ENCODE data around the gene ZNF366. TPM values are rescaled to one million over a fixed set of nuclear protein-coding genes. Genes with fewer than 3 reads are reported as not detected.

ZNF366 gene
- total RNA-seq, 4 donors from 2014 or later: 1.3 to 14.7 (median 3.0) TPM

DNA sequence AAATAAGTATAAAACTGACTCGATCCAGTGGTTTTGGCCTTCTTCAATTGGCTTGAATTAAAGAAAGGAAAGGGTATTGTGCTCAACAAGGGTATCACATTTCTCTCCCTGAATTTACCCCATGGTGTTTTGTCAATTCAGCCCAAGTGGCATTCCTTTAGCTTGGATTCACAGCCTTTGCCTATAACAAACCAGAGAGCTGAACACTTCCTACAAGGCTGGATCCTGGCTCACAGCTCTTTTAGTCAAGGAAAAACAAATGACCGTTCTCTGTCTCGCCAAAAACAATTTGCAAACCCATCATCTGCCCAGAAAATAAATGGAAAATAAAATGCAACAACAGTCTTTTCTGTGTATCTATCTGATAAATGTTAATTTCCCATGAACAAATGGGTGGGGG, 5.7 kb downstream of the ZNF366 start:
- TF ChIP-seq, protein P1, sequence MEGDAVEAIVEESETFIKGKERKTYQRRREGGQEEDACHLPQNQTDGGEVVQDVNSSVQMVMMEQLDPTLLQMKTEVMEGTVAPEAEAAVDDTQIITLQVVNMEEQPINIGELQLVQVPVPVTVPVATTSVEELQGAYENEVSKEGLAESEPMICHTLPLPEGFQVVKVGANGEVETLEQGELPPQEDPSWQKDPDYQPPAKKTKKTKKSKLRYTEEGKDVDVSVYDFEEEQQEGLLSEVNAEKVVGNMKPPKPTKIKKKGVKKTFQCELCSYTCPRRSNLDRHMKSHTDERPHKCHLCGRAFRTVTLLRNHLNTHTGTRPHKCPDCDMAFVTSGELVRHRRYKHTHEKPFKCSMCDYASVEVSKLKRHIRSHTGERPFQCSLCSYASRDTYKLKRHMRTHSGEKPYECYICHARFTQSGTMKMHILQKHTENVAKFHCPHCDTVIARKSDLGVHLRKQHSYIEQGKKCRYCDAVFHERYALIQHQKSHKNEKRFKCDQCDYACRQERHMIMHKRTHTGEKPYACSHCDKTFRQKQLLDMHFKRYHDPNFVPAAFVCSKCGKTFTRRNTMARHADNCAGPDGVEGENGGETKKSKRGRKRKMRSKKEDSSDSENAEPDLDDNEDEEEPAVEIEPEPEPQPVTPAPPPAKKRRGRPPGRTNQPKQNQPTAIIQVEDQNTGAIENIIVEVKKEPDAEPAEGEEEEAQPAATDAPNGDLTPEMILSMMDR (IDR thresholded peaks at IDR 0.05): no peak
- TF ChIP-seq POLR2A (IDR thresholded peaks at IDR 0.05): no peak
- peak overlapping the region in 2 of 3 donors; percentile 6 to 17 for H3K27ac ChIP-seq
- 70 to 72% methylated on average over 3 of the region's 3 CpGs for WGBS, 2 donors
- no peak overlapping the region for H3K4me3 ChIP-seq (replicated peaks in 1 of 3)
- no peaks in the 10 kb centered on the region for H3K9me3 ChIP-seq
- no peaks in the 10 kb centered on the region for H3K36me3 ChIP-seq
- H3K4me1 ChIP-seq: peaks cover 8 to 21% of the 10 kb centered on the region in 2 donors
- H3K27me3 ChIP-seq: no peaks in the 10 kb centered on the region
- no peak for DNase-seq
- intact Hi-C loops (cut with DNase I): no loop called here

DNA sequence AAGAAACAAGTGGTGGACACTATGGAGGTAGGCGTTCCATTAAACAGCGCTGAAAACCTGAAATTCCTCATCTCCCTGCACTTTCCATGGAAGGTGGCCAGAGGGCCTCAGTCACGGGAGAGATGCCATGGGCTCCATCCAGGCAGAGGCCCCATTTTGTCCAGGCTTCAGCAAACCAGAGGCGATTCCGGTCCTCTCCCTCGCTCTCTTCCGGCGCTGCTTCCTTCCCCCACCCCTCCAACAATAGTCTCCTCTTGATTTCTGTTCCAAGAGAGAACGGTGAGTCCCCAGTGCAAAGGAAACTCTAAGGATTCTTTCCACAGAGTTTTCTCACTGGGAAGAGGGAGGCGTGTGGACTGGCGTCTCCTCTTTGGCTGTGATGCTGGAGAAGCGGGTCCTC, 7.5 kb downstream of the ZNF366 start:
- no peak overlapping the region for H3K4me3 ChIP-seq (replicated peaks in 1 of 3)
- intact Hi-C loops (cut with DNase I): no loop called here
- WGBS, 2 donors: 70 to 79% methylated on average over 12 of the region's 12 CpGs
- H3K4me1 ChIP-seq: peaks cover 4 to 17% of the 10 kb centered on the region in 2 donors
- peak overlapping the region; percentile 27 to 48 (median 31) for H3K27ac ChIP-seq
- no peaks in the 10 kb centered on the region for H3K36me3 ChIP-seq
- no peaks in the 10 kb centered on the region for H3K27me3 ChIP-seq
- no peaks in the 10 kb centered on the region for H3K9me3 ChIP-seq
- peak in 1 of 2 donors; percentile 5 for DNase-seq
- no peak for TF ChIP-seq POLR2A (IDR thresholded peaks at IDR 0.05)
- TF ChIP-seq, protein P1 (IDR thresholded peaks at IDR 0.05): no peak

DNA sequence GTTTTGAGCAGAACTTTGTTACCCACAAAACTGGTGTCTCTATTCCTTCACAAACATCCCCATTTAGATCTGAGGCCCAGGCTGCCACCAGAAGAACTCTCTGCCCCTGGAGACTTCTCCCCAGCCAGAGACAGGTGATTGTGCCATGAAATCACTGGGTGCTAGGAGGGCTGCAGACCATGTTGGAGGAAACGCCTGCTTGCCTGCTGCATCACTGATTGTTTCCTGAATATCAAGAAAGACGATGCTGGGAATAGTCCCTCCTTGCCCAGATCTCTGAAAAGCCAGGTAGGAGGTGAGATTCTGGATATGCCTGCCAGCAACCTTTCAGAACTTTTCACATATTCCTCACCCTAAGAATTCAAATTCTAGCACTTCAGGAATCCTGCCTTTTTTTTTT, 8.1 kb downstream of the ZNF366 start:
- Histone ChIP-seq H3K36me3 (no peaks in the 10 kb centered on the region), H3K27me3 (no peaks in the 10 kb centered on the region), H3K9me3 (no peaks in the 10 kb centered on the region), H3K4me1 (peaks cover 0 to 14% of the 10 kb centered on the region in 2 donors), H3K27ac (no peak overlapping the region), H3K4me3 (replicated peaks in 1 of 3) (no peak overlapping the region)
- TF ChIP-seq, protein P1 (IDR thresholded peaks at IDR 0.05): no peak
- no peak for TF ChIP-seq POLR2A (IDR thresholded peaks at IDR 0.05)
- no peak for DNase-seq
- WGBS, 2 donors: 83 to 88% methylated on average over 2 of the region's 2 CpGs
- intact Hi-C loops (cut with DNase I): no loop called here

DNA sequence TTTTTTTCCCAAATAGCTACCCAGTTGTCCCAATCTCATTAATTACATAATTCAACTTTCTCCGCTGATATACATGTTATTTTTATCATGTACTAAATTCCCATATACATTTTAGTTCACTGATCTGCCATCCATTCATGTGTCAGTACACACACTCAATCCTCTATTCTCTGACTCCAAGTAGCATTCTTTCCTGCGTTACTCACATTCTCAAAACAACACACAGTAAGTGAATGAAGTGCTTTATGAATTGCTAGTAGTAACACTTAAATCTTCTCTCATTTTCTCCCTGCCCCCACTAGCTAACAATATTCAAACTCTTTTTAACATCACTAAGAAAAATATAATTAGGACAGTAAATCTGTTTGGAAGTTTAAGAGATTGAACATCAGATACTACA, 8.9 kb downstream of the ZNF366 start:
- H3K9me3 ChIP-seq: no peaks in the 10 kb centered on the region
- 88 to 92% methylated on average over 2 of the region's 2 CpGs for WGBS, 2 donors
- H3K4me3 ChIP-seq (replicated peaks in 1 of 3): no peak overlapping the region
- no peak for DNase-seq
- no peaks in the 10 kb centered on the region for H3K36me3 ChIP-seq
- H3K27ac ChIP-seq: no peak overlapping the region
- H3K27me3 ChIP-seq: no peaks in the 10 kb centered on the region
- H3K4me1 ChIP-seq: peaks cover 0 to 6% of the 10 kb centered on the region in 2 donors
- no peak for TF ChIP-seq POLR2A (IDR thresholded peaks at IDR 0.05)
- TF ChIP-seq, protein P1 (IDR thresholded peaks at IDR 0.05): no peak
- intact Hi-C loops (cut with DNase I): no loop called here

DNA sequence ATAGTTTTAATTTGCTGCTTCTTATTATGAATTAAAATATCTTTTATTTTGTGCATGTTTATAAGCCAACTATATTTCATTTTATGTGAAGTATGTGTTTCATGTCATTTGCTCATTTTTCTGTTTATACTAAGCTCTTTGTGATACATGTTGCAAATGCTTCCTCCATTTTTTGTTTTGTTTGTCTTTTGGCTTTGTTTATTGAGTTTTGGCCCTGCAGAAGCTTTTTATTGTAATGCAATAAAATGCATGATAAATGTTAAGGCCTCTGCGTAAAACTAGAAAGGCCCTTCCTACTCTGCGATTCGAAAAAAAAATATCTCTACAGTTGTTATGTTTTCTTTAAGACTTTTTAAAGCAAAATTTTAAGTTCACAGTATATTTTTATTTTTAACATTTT, 9.4 kb downstream of the ZNF366 start:
- TF ChIP-seq POLR2A (IDR thresholded peaks at IDR 0.05): no peak
- TF ChIP-seq, protein P1 (IDR thresholded peaks at IDR 0.05): no peak
- H3K9me3 ChIP-seq: no peaks in the 10 kb centered on the region
- intact Hi-C loops (cut with DNase I): no loop called here
- DNase-seq: no peak
- H3K27ac ChIP-seq: no peak overlapping the region
- H3K4me3 ChIP-seq (replicated peaks in 1 of 3): no peak overlapping the region
- H3K4me1 ChIP-seq: peaks cover 0 to 4% of the 10 kb centered on the region in 2 donors
- H3K36me3 ChIP-seq: no peaks in the 10 kb centered on the region
- 78 to 81% methylated on average over 3 of the region's 3 CpGs for WGBS, 2 donors
- no peaks in the 10 kb centered on the region for H3K27me3 ChIP-seq
